SK-N-SH (cell line): ENCODE data around the gene GLI2. TPM values are rescaled to one million over a fixed set of nuclear protein-coding genes. Genes with fewer than 3 reads are reported as not detected.

ENCODE experiments used
- CTCF ChIA-PET: fragments of 300-600, 350-600 bp; formaldehyde crosslinking; extraction: SDS; loops from one replicate; lab custom pipeline; 2021; lab: Yijun Ruan, JAX
- POLR2A ChIA-PET: fragments of 350-600 bp; sonication (Branson Sonifier 250); formaldehyde crosslinking; extraction: SDS; loops from one replicate; lab custom pipeline; 2020; ENCODE audit warnings: antibody characterized with exemption, inconsistent platforms; lab: Yijun Ruan, JAX
- DNase-seq: peaks from one replicate; pipeline ENCODE4 v3.0.0; 2012
- H2AFZ ChIP-seq: fragments of 200-600 bp; sonication (generic); 2 replicates; pipeline ENCODE4 v1.8.1; 2016; ENCODE audit warnings: antibody characterized with exemption, mild to moderate bottlenecking, low read depth
- H3F3A ChIP-seq: fragments of 200-600 bp; sonication (generic); replicated peaks from 2 replicates; pipeline ENCODE3; 2016; ENCODE audit warnings: antibody characterized with exemption, mild to moderate bottlenecking; ENCODE audit not compliant: insufficient read depth
- H3K27ac ChIP-seq, 2 experiments: fragments of 200-500 bp in 1 of 2; fragments of 200-600 bp in 1 of 2; sonication (Bioruptor generic) in 1 of 2; sonication (generic), shearing (Covaris generic) in 1 of 2; 2 replicates each; pipeline versions ENCODE4 v1.5.1 to v1.6.1; 2014 to 2016; ENCODE audit warnings: low read depth in 2 of 2, inconsistent platforms in 1 of 2, low read length in 1 of 2, mild to moderate bottlenecking in 1 of 2, mixed read lengths in 1 of 2
- H3K27me3 ChIP-seq: fragments of 200-600 bp; sonication (generic), shearing (Covaris generic); 2 replicates; pipeline ENCODE4 v1.6.1; 2016; ENCODE audit warnings: mixed run types; ENCODE audit not compliant: insufficient read depth
- H3K36me3 ChIP-seq, 2 experiments: fragments of 200-500 bp in 1 of 2; fragments of 200-600 bp in 1 of 2; sonication (Bioruptor generic) in 1 of 2; sonication (generic) in 1 of 2; replicated peaks in 1 of 2; 2 replicates each; pipeline versions ENCODE3 to v1.5.1; 2014 to 2016; ENCODE audit warnings: low read length in 1 of 2, mild to moderate bottlenecking in 1 of 2; ENCODE audit not compliant: insufficient read depth in 2 of 2, control insufficient read depth in 1 of 2
- H3K4me1 ChIP-seq, 2 experiments: fragments of 200-500 bp in 1 of 2; fragments of 200-600 bp in 1 of 2; sonication (Bioruptor generic) in 1 of 2; sonication (generic), shearing (Covaris generic) in 1 of 2; 2 replicates each; pipeline versions ENCODE4 v1.5.1 to v1.6.1; 2014 to 2016; ENCODE audit warnings: low read depth in 1 of 2, low read length in 1 of 2, mixed run types in 1 of 2; ENCODE audit not compliant: insufficient read depth in 2 of 2, control insufficient read depth in 1 of 2
- H3K4me2 ChIP-seq: fragments of 200-600 bp; sonication (generic), shearing (Covaris generic); 2 replicates; pipeline ENCODE4 v1.6.1; 2017; ENCODE audit warnings: mixed run types
- H3K4me3 ChIP-seq, 2 experiments: fragments of 200-500 bp in 1 of 2; fragments of 200-600 bp in 1 of 2; sonication (Bioruptor generic) in 1 of 2; sonication (generic), shearing (Covaris generic) in 1 of 2; 2 replicates each; pipeline versions ENCODE4 v1.5.1 to v1.8.1; 2014 to 2016; ENCODE audit warnings: low read depth in 2 of 2, inconsistent platforms in 1 of 2, low read length in 1 of 2, mild to moderate bottlenecking in 1 of 2, mixed read lengths in 1 of 2, moderate library complexity in 1 of 2
- H3K79me2 ChIP-seq: fragments of 200-600 bp; sonication (generic); 2 replicates; pipeline ENCODE4 v1.8.1; 2017; ENCODE audit warnings: mild to moderate bottlenecking; ENCODE audit not compliant: insufficient read depth
- H3K9ac ChIP-seq: fragments of 200-600 bp; sonication (generic); 2 replicates; pipeline ENCODE4 v1.6.1; 2017; ENCODE audit warnings: mixed run types
- H3K9me2 ChIP-seq: fragments of 200-600 bp; sonication (generic); 2 replicates; pipeline ENCODE4 v1.6.1; 2017; ENCODE audit warnings: mixed run types
- H3K9me3 ChIP-seq: fragments of 200-600 bp; sonication (generic); 2 replicates; pipeline ENCODE4 v1.6.1; 2017; ENCODE audit warnings: mixed run types, mild to moderate bottlenecking, moderate library complexity
- H4K20me1 ChIP-seq: fragments of 200-600 bp; sonication (generic); 2 replicates; pipeline ENCODE4 v1.6.1; 2017; ENCODE audit warnings: mild to moderate bottlenecking, mixed run types; ENCODE audit not compliant: insufficient read depth
- CHD2 ChIP-seq: fragments of 150-350 bp; IDR thresholded peaks from 2 replicates; pipeline ENCODE4 v1.6.1; 2018; ENCODE audit warnings: low read length; ENCODE audit not compliant: partially characterized antibody
- ELF1 ChIP-seq: IDR thresholded peaks from 2 replicates; pipeline ENCODE4 v1.4.0; 2012
- EP300 ChIP-seq, 2 experiments: IDR thresholded peaks; 2 replicates each; pipeline versions ENCODE4 v1.4.0 to v1.6.1; 2012; ENCODE audit warnings: borderline replicate concordance in 1 of 2, low read depth in 1 of 2, low read length in 1 of 2
- FOXJ3 ChIP-seq: sonication (generic); formaldehyde crosslinking; IDR thresholded peaks from 2 replicates; pipeline ENCODE4 v1.5.1; 2020; ENCODE audit warnings: mild to moderate bottlenecking, missing genetic modification reagents
- FOXM1 ChIP-seq: IDR thresholded peaks from 2 replicates; pipeline ENCODE4 v1.4.0; 2012; ENCODE audit warnings: low read depth, mild to moderate bottlenecking
- JUND ChIP-seq: IDR thresholded peaks from 2 replicates; pipeline ENCODE4 v1.4.0; 2012
- MEF2A ChIP-seq: IDR thresholded peaks from 2 replicates; pipeline ENCODE4 v1.4.0; 2012; ENCODE audit warnings: low read depth, borderline replicate concordance
- MXI1 ChIP-seq: IDR thresholded peaks from 2 replicates; pipeline ENCODE4 v1.6.1; 2012; ENCODE audit warnings: mild to moderate bottlenecking, low read depth, low read length, improper control_type of control experiment
- NRF1 ChIP-seq: IDR thresholded peaks from 2 replicates; pipeline ENCODE4 v1.6.1; 2012; ENCODE audit warnings: low read depth, mild to moderate bottlenecking, low read length
- RAD21 ChIP-seq: IDR thresholded peaks from 2 replicates; pipeline ENCODE4 v1.6.1; 2012; ENCODE audit warnings: mild to moderate bottlenecking, low read length
- RCOR1 ChIP-seq: fragments of 150-350 bp; IDR thresholded peaks from 2 replicates; pipeline ENCODE4 v1.6.1; 2017; ENCODE audit warnings: antibody characterized with exemption, low read length
- RFX5 ChIP-seq: IDR thresholded peaks from 2 replicates; pipeline ENCODE4 v1.6.1; 2012; ENCODE audit warnings: mild to moderate bottlenecking, improper control_type of control experiment, low read length
- RXRA ChIP-seq: IDR thresholded peaks from 2 replicates; pipeline ENCODE4 v1.4.0; 2012; ENCODE audit warnings: low read depth, mild to moderate bottlenecking, borderline replicate concordance
- SIN3A ChIP-seq: IDR thresholded peaks from 2 replicates; pipeline ENCODE4 v1.6.1; 2012; ENCODE audit warnings: low read depth, mild to moderate bottlenecking, low read length, moderate library complexity, borderline replicate concordance
- TAF1 ChIP-seq: IDR thresholded peaks from 2 replicates; pipeline ENCODE4 v1.6.1; 2012; ENCODE audit warnings: low read depth, mild to moderate bottlenecking, low read length, moderate library complexity, borderline replicate concordance
- TCF12 ChIP-seq: IDR thresholded peaks from 2 replicates; pipeline ENCODE4 v1.4.0; 2012
- TEAD4 ChIP-seq: IDR thresholded peaks from 2 replicates; pipeline ENCODE4 v1.4.0; 2012; ENCODE audit warnings: mild to moderate bottlenecking, borderline replicate concordance; ENCODE audit not compliant: insufficient read depth
- WGBS: methylation state at CpG from one replicate; pipeline ENCODE4 v1.1.6; 2017; ENCODE audit warnings: low lambda C conversion rate; 5-methylcytosine and 5-hydroxymethylcytosine counted together
- polyA plus RNA-seq, 3 experiments: library from polyadenylated mRNA; depleted of rRNA; stranded (reverse); fragments of >200 nt; gene quantifications; 2 replicates each; pipeline ENCODE4 v1.2.3, GENCODE V29; 2012
- TF ChIP-seq, protein P1 (sequence below): IDR thresholded peaks from 2 replicates; pipeline ENCODE4 v1.4.0; 2012; ENCODE audit warnings: low read depth, borderline replicate concordance
- TF ChIP-seq, protein P2 (sequence below): fragments of 150-350 bp; IDR thresholded peaks from 2 replicates; pipeline ENCODE4 v1.6.1; 2017; ENCODE audit warnings: antibody characterized with exemption, low read length, low read depth, borderline replicate concordance
- TF ChIP-seq, protein P3 (sequence below): IDR thresholded peaks from 2 replicates; pipeline ENCODE4; 2012

GLI2 gene
- polyA plus RNA-seq, 1 of the 3 experiments (the other 2 are of a cell fraction): 3.4 TPM

DNA sequence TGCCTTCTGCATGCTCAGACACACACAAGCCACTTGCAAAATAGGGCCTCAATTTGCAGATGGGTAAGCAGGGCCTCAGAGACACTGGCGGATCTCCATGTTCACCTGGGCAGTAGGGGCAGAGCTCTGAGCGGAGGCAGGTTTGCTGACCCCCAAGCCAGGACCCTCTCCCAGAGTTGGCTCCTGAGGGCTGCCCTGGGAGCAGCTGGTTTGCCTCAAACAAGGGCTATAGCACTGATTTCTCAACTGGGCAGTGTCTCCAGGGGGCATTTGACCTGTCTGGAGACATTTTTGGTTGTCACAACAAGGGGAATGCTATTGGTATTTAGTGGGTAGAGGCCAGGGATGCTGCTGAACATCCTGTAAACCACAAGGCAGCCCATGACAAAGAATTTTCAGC, 11.6 kb downstream of the GLI2 start (continued):
- TF ChIP-seq, protein P1, sequence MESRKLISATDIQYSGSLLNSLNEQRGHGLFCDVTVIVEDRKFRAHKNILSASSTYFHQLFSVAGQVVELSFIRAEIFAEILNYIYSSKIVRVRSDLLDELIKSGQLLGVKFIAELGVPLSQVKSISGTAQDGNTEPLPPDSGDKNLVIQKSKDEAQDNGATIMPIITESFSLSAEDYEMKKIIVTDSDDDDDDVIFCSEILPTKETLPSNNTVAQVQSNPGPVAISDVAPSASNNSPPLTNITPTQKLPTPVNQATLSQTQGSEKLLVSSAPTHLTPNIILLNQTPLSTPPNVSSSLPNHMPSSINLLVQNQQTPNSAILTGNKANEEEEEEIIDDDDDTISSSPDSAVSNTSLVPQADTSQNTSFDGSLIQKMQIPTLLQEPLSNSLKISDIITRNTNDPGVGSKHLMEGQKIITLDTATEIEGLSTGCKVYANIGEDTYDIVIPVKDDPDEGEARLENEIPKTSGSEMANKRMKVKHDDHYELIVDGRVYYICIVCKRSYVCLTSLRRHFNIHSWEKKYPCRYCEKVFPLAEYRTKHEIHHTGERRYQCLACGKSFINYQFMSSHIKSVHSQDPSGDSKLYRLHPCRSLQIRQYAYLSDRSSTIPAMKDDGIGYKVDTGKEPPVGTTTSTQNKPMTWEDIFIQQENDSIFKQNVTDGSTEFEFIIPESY: no peak
- TF ChIP-seq MXI1: no peak
- no peak for TF ChIP-seq TCF12
- TF ChIP-seq, protein P2, sequence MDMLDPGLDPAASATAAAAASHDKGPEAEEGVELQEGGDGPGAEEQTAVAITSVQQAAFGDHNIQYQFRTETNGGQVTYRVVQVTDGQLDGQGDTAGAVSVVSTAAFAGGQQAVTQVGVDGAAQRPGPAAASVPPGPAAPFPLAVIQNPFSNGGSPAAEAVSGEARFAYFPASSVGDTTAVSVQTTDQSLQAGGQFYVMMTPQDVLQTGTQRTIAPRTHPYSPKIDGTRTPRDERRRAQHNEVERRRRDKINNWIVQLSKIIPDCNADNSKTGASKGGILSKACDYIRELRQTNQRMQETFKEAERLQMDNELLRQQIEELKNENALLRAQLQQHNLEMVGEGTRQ: no peak

DNA sequence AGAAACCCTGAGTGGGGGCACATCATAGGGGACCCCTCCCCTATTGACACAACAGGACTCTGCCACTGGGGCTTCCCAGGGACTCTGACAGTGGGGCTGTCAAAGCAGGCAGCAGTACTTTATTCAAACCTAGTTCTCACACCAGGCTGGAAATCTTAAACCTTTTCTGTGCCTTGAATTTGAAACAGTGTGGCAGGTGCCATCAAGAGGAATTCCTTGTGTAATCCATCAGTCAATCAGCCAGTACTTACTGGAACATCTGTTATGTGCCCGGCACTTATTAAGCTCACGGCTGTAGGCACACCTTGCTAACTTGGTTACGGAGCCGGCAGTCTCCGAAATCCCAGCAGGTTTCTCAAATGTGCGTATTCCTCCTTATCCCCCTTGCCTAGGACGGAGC, 12.0 kb downstream of the GLI2 start:
- peaks cover 0 to 7% of the 10 kb centered on the region in 2 experiments; a peak in 1 of 4 replicates for H3K4me1 ChIP-seq
- no peaks in the 10 kb centered on the region for H3K9me2 ChIP-seq
- ChIA-PET CTCF (interaction anchor here (0.9 to 1.0 kb wide), 2 partner anchors 10 to 12 kb away, joined by 3 to 5 read pairs; partner anchors contain the start of gene GLI2), POLR2A (interaction anchor here (0.6 kb wide), 1 partner anchor 320 kb away, joined by 3 read pairs; no protein-coding TSS in a partner anchor)
- H3K27ac ChIP-seq: no peak overlapping the region
- no peak overlapping the region for H3K4me2 ChIP-seq
- no peak for DNase-seq
- H3K9ac ChIP-seq: no peak overlapping the region
- no peak overlapping the region for H3K4me3 ChIP-seq
- H3F3A ChIP-seq: peaks cover 6% of the 10 kb centered on the region
- H3K27me3 ChIP-seq: no peaks in the 10 kb centered on the region
- H3K9me3 ChIP-seq: no peaks in the 10 kb centered on the region
- 88% methylated on average over 2 of the region's 7 CpGs for WGBS
- H4K20me1 ChIP-seq: peaks cover 42% of the 10 kb centered on the region
- TF ChIP-seq MEF2A (no peak), CHD2 (no peak), MXI1 (no peak), FOXJ3 (CRISPR knock-in tag) (no peak), SIN3A (no peak), TAF1 (no peak), RCOR1 (no peak), JUND (no peak), NRF1 (no peak), TEAD4 (no peak), EP300 (IDR thresholded peaks at IDR 0.05; ENCODE audit: borderline replicate concordance in 1 of 2, low read depth in 1 of 2, low read length in 1 of 2) (no peak), FOXM1 (no peak), RXRA (no peak), RFX5 (no peak), RAD21 (no peak), ELF1 (no peak), TCF12 (no peak)
- TF ChIP-seq, protein P3, sequence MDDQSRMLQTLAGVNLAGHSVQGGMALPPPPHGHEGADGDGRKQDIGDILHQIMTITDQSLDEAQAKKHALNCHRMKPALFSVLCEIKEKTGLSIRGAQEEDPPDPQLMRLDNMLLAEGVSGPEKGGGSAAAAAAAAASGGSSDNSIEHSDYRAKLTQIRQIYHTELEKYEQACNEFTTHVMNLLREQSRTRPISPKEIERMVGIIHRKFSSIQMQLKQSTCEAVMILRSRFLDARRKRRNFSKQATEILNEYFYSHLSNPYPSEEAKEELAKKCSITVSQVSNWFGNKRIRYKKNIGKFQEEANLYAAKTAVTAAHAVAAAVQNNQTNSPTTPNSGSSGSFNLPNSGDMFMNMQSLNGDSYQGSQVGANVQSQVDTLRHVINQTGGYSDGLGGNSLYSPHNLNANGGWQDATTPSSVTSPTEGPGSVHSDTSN: no peak
- TF ChIP-seq, protein P2: no peak
- H3K36me3 ChIP-seq: no peaks in the 10 kb centered on the region
- peaks cover 87% of the 10 kb centered on the region for H3K79me2 ChIP-seq
- no peak overlapping the region for H2AFZ ChIP-seq
